Ovary (tissue), 3 donors: Measurements from ENCODE around the gene PLXNA4.

ENCODE experiments used
- POLR2A ChIP-seq: fragments of 450-650 bp; IDR thresholded peaks from one replicate; pipeline ENCODE4 v1.6.1; 2017; ENCODE audit warnings: antibody characterized with exemption, mild to moderate bottlenecking, moderate library complexity
- TF ChIP-seq, protein P1 (sequence below), 3 donors: fragments of 450-650 bp in 2 of 3; fragments of 200-600 bp in 1 of 3; IDR thresholded peaks; one replicate each; pipeline versions ENCODE4 v1.5.1 to v1.8.0; 2016 to 2022; ENCODE audit warnings: antibody characterized with exemption in 3 of 3, mild to moderate bottlenecking in 1 of 3
- donor health status: DM: no; HTN: no; CAD: no.

DNA sequence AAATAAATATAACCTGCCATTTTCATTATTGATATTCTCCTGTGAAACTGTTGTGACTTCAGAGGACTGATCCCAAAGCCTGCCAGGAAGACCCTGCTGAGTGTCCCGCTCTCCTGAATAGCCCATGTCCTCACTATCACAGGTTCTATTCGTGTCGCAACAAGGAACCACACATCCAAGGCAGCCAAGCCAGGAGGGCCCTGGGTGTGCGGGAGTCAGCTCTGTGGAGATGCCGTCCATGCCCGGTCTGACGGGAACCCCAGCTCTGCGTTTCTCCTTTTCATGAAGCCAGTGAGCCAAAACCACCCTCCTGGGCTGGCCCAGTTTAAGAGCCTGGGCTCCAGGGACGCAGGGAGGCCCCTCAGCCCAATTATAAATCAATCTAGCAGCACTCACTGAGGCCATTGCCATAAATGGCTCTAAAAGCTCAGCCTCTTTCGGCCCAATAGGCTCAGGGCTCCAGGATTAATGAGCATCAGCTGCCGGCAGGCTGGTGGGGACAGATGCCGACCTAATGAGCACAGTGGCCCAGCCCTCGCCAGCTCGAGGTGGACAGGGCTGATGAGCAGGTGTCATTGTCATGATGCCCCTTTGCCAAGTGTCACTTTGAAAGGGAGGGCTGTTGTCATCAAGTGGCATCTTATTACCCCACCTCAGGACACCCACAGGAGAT is 177.9 kb downstream of the PLXNA4 start:
- TF ChIP-seq, protein P1, sequence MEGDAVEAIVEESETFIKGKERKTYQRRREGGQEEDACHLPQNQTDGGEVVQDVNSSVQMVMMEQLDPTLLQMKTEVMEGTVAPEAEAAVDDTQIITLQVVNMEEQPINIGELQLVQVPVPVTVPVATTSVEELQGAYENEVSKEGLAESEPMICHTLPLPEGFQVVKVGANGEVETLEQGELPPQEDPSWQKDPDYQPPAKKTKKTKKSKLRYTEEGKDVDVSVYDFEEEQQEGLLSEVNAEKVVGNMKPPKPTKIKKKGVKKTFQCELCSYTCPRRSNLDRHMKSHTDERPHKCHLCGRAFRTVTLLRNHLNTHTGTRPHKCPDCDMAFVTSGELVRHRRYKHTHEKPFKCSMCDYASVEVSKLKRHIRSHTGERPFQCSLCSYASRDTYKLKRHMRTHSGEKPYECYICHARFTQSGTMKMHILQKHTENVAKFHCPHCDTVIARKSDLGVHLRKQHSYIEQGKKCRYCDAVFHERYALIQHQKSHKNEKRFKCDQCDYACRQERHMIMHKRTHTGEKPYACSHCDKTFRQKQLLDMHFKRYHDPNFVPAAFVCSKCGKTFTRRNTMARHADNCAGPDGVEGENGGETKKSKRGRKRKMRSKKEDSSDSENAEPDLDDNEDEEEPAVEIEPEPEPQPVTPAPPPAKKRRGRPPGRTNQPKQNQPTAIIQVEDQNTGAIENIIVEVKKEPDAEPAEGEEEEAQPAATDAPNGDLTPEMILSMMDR (IDR thresholded peaks at IDR 0.05) = no peak
- no peak for TF ChIP-seq POLR2A
